Lower leg skin (tissue), 4 donors: ENCODE results near the gene POLR2B. TPM values are rescaled to one million over a fixed set of nuclear protein-coding genes. Genes with fewer than 3 reads are reported as not detected.
A peak's percentile ranks its signal among the peaks of the same experiment; 100 is the strongest.

Experiments
- DNase-seq, 2 donors: peaks; one replicate each; pipeline ENCODE4 v3.0.0-alpha.2; 2019; ENCODE audit warnings: low spot score in 2 of 2
- H3K4me3 ChIP-seq: fragments of 200-600 bp; sonication (generic); 2 replicates; pipeline ENCODE4 v1.5.1; 2017; ENCODE audit warnings: mild to moderate bottlenecking, low read depth; ENCODE audit not compliant: poor library complexity, severe bottlenecking
- POLR2A ChIP-seq, 2 donors: fragments of 450-650 bp; IDR thresholded peaks; one replicate each; pipeline ENCODE4 v1.6.1; 2016 to 2017; ENCODE audit warnings: antibody characterized with exemption in 2 of 2, mild to moderate bottlenecking in 1 of 2, moderate library complexity in 1 of 2
- WGBS, 2 donors: methylation state at CpG; one replicate each; pipeline ENCODE4 v1.1.5; 2018; 5-methylcytosine and 5-hydroxymethylcytosine counted together
- intact Hi-C: fragments of 100-400 bp; cut with DNase I; formaldehyde crosslinking; loops from one replicate; pipeline ENCODE4 v1.15.0; 2023; ENCODE audit warnings: low total_unique reads
- total RNA-seq, 4 donors: library from RNA; depleted of rRNA; stranded (reverse); fragments of >200 nt; gene quantifications; one replicate each; pipeline ENCODE4 v1.1.0, GENCODE V29; 2016
- TF ChIP-seq, protein P1 (sequence below), 3 donors: fragments of 450-650 bp; IDR thresholded peaks; one replicate each; pipeline ENCODE4 v1.5.1; 2016; ENCODE audit warnings: antibody characterized with exemption in 3 of 3, mild to moderate bottlenecking in 3 of 3, moderate library complexity in 2 of 3

The POLR2B gene
- total RNA-seq, 4 donors from 2014 or later = 47.5 to 109 (median 75.1) TPM

- 0% methylated on average over 13 to 18 of the region's 46 CpGs for WGBS, 2 donors
- peak overlapping the region; percentile 95 for H3K4me3 ChIP-seq
- DNase-seq = peak in 1 of 2 donors; percentile 19
- intact Hi-C loops = no loop called here
- TF ChIP-seq POLR2A (IDR thresholded peaks at IDR 0.05) = no peak
- TF ChIP-seq, protein P1, sequence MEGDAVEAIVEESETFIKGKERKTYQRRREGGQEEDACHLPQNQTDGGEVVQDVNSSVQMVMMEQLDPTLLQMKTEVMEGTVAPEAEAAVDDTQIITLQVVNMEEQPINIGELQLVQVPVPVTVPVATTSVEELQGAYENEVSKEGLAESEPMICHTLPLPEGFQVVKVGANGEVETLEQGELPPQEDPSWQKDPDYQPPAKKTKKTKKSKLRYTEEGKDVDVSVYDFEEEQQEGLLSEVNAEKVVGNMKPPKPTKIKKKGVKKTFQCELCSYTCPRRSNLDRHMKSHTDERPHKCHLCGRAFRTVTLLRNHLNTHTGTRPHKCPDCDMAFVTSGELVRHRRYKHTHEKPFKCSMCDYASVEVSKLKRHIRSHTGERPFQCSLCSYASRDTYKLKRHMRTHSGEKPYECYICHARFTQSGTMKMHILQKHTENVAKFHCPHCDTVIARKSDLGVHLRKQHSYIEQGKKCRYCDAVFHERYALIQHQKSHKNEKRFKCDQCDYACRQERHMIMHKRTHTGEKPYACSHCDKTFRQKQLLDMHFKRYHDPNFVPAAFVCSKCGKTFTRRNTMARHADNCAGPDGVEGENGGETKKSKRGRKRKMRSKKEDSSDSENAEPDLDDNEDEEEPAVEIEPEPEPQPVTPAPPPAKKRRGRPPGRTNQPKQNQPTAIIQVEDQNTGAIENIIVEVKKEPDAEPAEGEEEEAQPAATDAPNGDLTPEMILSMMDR (IDR thresholded peaks at IDR 0.05) = no peak
These were observed 1.8 kb upstream of the POLR2B start for GRCh38 chr4:56976837-56977320.

DNA sequence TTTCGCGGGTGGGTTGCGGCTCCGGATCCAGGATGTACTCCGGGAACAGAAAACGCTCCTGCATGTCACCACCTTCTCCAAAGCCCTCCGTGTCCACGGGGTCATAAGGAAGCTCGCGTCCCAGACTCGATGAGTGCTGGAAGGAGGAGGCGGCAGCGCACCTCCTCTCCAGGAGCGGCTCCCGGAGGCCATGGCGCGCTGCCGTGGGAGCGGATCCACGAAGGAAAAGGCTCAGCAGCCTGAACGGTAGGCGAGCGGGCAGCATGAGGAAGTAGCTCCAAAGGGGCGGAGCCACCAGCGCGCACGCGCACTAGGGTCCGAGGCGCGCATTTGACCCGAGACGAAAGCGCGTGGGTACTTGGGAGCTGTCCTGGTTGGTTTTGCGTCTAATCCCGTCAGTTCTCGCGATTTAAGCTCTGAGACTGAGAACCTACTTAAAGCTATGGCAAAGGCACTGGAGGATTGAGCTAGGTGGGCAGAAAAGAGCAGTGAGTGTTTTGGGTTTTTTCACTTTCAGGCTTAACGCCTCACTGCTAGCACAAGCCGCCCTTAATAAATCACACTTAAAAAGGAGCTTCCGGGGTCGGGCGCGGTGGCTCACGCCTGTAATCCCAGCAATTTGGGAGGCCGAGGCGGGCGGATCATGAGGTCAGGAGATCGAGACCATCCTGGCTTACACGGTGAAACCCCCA is 1.2 kb upstream of the POLR2B start, which contains the start of gene NOA1:
NOA1 (minus strand) TSS at position 286 of the 692 bp plus-strand sequence; CDS start at position 265, 21 bp downstream.
- intact Hi-C loops = no loop called here
- TF ChIP-seq POLR2A (IDR thresholded peaks at IDR 0.05) = no peak
- TF ChIP-seq, protein P1 (IDR thresholded peaks at IDR 0.05) = no peak
- 0 to 1% methylated on average over 44 to 50 of the region's 51 CpGs for WGBS, 2 donors

DNA sequence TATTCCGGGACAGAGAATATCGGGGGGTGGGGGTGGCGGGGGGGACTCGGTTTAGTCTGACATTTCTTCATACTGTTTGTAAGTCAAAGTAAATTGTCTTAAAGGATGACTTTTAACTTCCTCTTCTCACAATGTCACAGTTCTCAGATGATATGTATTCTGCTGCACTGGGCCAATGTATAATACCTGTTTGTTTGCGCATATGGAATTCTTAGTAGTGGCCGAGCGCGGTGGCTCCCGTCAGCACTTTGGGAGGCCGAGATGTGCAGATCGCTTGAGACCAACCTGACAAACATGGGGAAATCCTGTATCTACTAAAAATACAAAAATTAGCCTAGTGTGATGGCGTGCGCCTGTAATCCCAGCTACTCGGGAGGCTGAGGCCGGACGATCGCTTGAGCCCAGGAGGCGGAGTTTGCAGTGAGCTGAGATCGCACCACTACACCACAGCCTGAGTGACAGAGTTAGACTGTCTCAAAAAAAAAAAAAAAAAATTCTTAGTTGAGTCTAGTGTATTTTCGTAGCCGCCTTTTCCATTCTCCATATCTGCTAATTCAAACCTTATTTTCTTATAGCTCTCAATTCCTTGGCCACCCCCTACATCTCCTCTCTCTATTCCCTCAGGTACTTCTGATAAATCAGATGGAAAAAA is 851 bp downstream of the POLR2B start:
- intact Hi-C loops = no loop called here
- no peak for TF ChIP-seq POLR2A (IDR thresholded peaks at IDR 0.05)
- TF ChIP-seq, protein P1 (IDR thresholded peaks at IDR 0.05) = no peak
- peak in 1 of 2 donors; percentile 82 for DNase-seq
- peak overlapping the region; percentile 74 for H3K4me3 ChIP-seq
- WGBS, 2 donors = 8% methylated on average over 21 of the region's 21 CpGs

More for the DNA sequence above, 1.2 kb upstream of the POLR2B start, which contains the start of gene NOA1:
- peak; percentile 99 to 100 for DNase-seq
- H3K4me3 ChIP-seq = peak within 1 kb of the TSS; percentile 95

DNA sequence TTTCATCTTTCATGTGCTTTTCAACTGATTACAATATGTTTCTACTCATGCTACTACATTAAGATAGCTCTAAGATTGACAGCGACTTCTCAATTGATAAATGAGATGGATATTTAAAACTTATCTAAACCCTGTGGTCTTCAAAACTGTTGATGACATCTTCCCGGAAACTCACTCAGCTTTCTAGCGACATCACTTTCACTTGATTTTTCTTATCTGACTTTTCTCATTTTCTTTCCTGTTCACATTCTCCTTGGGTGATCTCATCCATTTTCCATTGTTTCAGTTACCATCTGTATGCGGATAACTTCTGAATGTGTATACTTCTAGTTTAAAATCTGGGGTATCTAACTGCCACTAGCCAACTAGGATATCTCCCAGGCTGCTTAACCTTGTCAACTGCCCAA is 3.1 kb downstream of the POLR2B start:
- intact Hi-C loops = no loop called here
- no peak for DNase-seq
- H3K4me3 ChIP-seq = no peak overlapping the region
- 71 to 72% methylated on average over 4 of the region's 4 CpGs for WGBS, 2 donors
- no peak for TF ChIP-seq POLR2A (IDR thresholded peaks at IDR 0.05)
- TF ChIP-seq, protein P1 (IDR thresholded peaks at IDR 0.05) = no peak

GRCh38 chr4:56986192-56986591 is 7.5 kb downstream of the POLR2B start:
- no peak overlapping the region for H3K4me3 ChIP-seq
- intact Hi-C loops = no loop called here
- WGBS, 2 donors = 89 to 91% methylated on average over 1 of the region's 1 CpG
- TF ChIP-seq, protein P1 (IDR thresholded peaks at IDR 0.05) = no peak
- TF ChIP-seq POLR2A (IDR thresholded peaks at IDR 0.05) = no peak
- DNase-seq = no peak
